Endothelial cell of umbilical vein (primary cell): ENCODE results near the gene RPAP3. TPM values are rescaled to one million over a fixed set of nuclear protein-coding genes. Genes with fewer than 3 reads are reported as not detected.

Source experiments
- BruUV-seq: library from RNA; stranded (reverse); fragments of 400-500 nt; replicated peaks from 2 replicates; lab custom pipeline; 2021; lab: Mats Ljungman, UMichigan
- CTCF ChIA-PET: fragments of 300-600, 350-600 bp; sonication (Branson Sonifier 250); formaldehyde crosslinking; loops from one replicate; lab custom pipeline; 2021; ENCODE audit warnings: antibody characterized with exemption, inconsistent platforms; lab: Charles Lee
- POLR2A ChIA-PET: fragments of 300-600, 350-600 bp; sonication (Branson Sonifier 250); formaldehyde crosslinking; loops from one replicate; lab custom pipeline; 2021; ENCODE audit warnings: antibody characterized with exemption, inconsistent platforms; lab: Charles Lee
- DNase-seq: peaks from one replicate; pipeline ENCODE4 v3.0.0-alpha.2; 2011; ENCODE audit warnings: low read depth, low spot score
- FAIRE-seq: peaks from 2 replicates; lab custom pipeline; 2011; peaks lifted over from hg19 to GRCh38; lab: Jason Lieb, UNC
- H2AFZ ChIP-seq: 2 replicates; pipeline ENCODE4 v1.6.0; 2012; ENCODE audit warnings: low read depth, low read length, control low read depth, inconsistent platforms
- H3K27ac ChIP-seq: 2 replicates; pipeline ENCODE4 v1.5.1; 2011; ENCODE audit warnings: low read depth, mild to moderate bottlenecking, control low read depth, low read length, moderate library complexity; ENCODE audit not compliant: insufficient read depth
- H3K27me3 ChIP-seq, 2 experiments: 2 replicates each; pipeline versions ENCODE4 v1.6.0 to v1.6.1; 2011; ENCODE audit warnings: low read length in 2 of 2, mixed read lengths in 1 of 2; ENCODE audit not compliant: control insufficient read depth in 2 of 2, insufficient read depth in 2 of 2
- H3K36me3 ChIP-seq, 2 experiments: 2 replicates in 1 of 2; 3 replicates in 1 of 2; pipeline ENCODE4 v1.5.1; 2011; ENCODE audit warnings: low read length in 2 of 2, mild to moderate bottlenecking in 1 of 2, moderate library complexity in 1 of 2; ENCODE audit not compliant: control insufficient read depth in 2 of 2, insufficient read depth in 2 of 2; ENCODE audit errors: extremely low read depth in 1 of 2
- H3K4me1 ChIP-seq: 3 replicates; pipeline ENCODE4 v1.5.1; 2011; ENCODE audit warnings: mild to moderate bottlenecking, low read length; ENCODE audit not compliant: control insufficient read depth, insufficient read depth; ENCODE audit errors: extremely low read depth
- H3K4me2 ChIP-seq: 2 replicates; pipeline ENCODE4 v1.6.1; 2011; ENCODE audit warnings: low read length, control low read depth, mixed read lengths; ENCODE audit not compliant: insufficient read depth
- H3K4me3 ChIP-seq, 3 experiments: fragments of 200-600 bp in 1 of 3; sonication (generic), shearing (Covaris generic) in 1 of 3; replicated peaks in 1 of 3; 2 replicates each; pipeline ENCODE4 v1.5.1; 2011 to 2016; ENCODE audit warnings: control low read depth in 3 of 3, low read length in 3 of 3, mild to moderate bottlenecking in 2 of 3, inconsistent platforms in 1 of 3, low read depth in 1 of 3, moderate library complexity in 1 of 3; ENCODE audit not compliant: insufficient read depth in 1 of 3
- H3K79me2 ChIP-seq: 2 replicates; pipeline ENCODE4 v1.6.0; 2012; ENCODE audit warnings: low read length, inconsistent platforms; ENCODE audit not compliant: control insufficient read depth, insufficient read depth
- H3K9ac ChIP-seq: replicated peaks from 2 replicates; pipeline ENCODE3; 2011; ENCODE audit warnings: low read length, control low read depth; ENCODE audit not compliant: insufficient read depth; ENCODE audit errors: extremely low read depth
- H3K9me1 ChIP-seq: replicated peaks from 3 replicates; pipeline ENCODE4 v1.6.0; 2011; ENCODE audit warnings: mild to moderate bottlenecking, low read length; ENCODE audit not compliant: control insufficient read depth, insufficient read depth; ENCODE audit errors: extremely low read depth
- H3K9me3 ChIP-seq: replicated peaks from 2 replicates; pipeline ENCODE4 v1.5.1; 2012; ENCODE audit warnings: low read length, inconsistent platforms; ENCODE audit not compliant: control insufficient read depth, insufficient read depth
- H4K20me1 ChIP-seq: replicated peaks from 2 replicates; pipeline ENCODE3; 2011; ENCODE audit warnings: mild to moderate bottlenecking, low read length; ENCODE audit not compliant: control insufficient read depth, insufficient read depth; ENCODE audit errors: extremely low read depth
- EZH2 ChIP-seq: IDR thresholded peaks from 2 replicates; pipeline ENCODE4 v1.6.1; 2012; ENCODE audit warnings: borderline replicate concordance, low read depth, mild to moderate bottlenecking, moderate library complexity, low read length, inconsistent platforms; ENCODE audit not compliant: severe bottlenecking
- FOS ChIP-seq: IDR thresholded peaks from 2 replicates; pipeline ENCODE4 v1.6.1; 2011; ENCODE audit warnings: mild to moderate bottlenecking, low read length, moderate library complexity, borderline replicate concordance; ENCODE audit not compliant: insufficient read depth
- GATA2 ChIP-seq: IDR thresholded peaks from 2 replicates; pipeline ENCODE4 v1.7.0; 2011; ENCODE audit warnings: low read depth, mild to moderate bottlenecking, moderate library complexity, mixed read lengths, low read length; ENCODE audit not compliant: insufficient read length, insufficient read depth
- JUN ChIP-seq: IDR thresholded peaks from 2 replicates; pipeline ENCODE4 v1.6.1; 2011; ENCODE audit warnings: borderline replicate concordance, low read depth; ENCODE audit not compliant: insufficient read length, insufficient read depth
- MYC ChIP-seq: IDR thresholded peaks from one replicate; pipeline ENCODE4 v1.6.1; 2011; ENCODE audit warnings: mild to moderate bottlenecking, low read depth, low read length
- POLR2A ChIP-seq: IDR thresholded peaks from 2 replicates; pipeline ENCODE4 v1.6.1; 2012; ENCODE audit warnings: low read depth, mild to moderate bottlenecking, control low read depth, low read length
- POLR2AphosphoS5 ChIP-seq: IDR thresholded peaks from 2 replicates; pipeline ENCODE4 v1.6.1; 2012; ENCODE audit warnings: low read depth, mild to moderate bottlenecking, control low read depth, low read length, moderate library complexity; ENCODE audit not compliant: insufficient read depth
- dilution Hi-C: fragments of 300-500 bp; cut with MboI; formaldehyde crosslinking; loops from one replicate; pipeline ENCODE4 v1.15.0; 2019; ENCODE audit warnings: low sequenced_read_pairs; ENCODE audit not compliant: extremely low pct_ligation_motif_present
- intact Hi-C: fragments of 100-400 bp; cut with micrococcal nuclease; formaldehyde crosslinking; loops from one replicate; pipeline ENCODE4 v1.10.0; 2022
- polyA plus RNA-seq, 4 experiments: library from polyadenylated mRNA; depleted of rRNA in 3 of 4; stranded (reverse) in 3 of 4; unstranded in 1 of 4; fragments of >200 nt; gene quantifications; 2 replicates each; pipeline versions ENCODE4 v1.2.1 to v1.2.3, GENCODE V29; 2011 to 2012; ENCODE audit warnings: missing spikeins in 1 of 4
- total RNA-seq: library from RNA; stranded (reverse); gene quantifications from 2 replicates; pipeline ENCODE4 v1.2.3, GENCODE V29; 2021
- TF ChIP-seq, protein P1 (sequence below): IDR thresholded peaks from 2 replicates; pipeline ENCODE4 v1.6.1; 2011; ENCODE audit not compliant: insufficient read depth, insufficient read length
- TF ChIP-seq, protein P2 (sequence below), 2 donors: IDR thresholded peaks; 1 replicate in 1 of 2; 2 replicates in 1 of 2; pipeline ENCODE4 v1.5.1; 2011; ENCODE audit warnings: low read length in 2 of 2, mild to moderate bottlenecking in 2 of 2, moderate library complexity in 2 of 2, control low read depth in 1 of 2, inconsistent platforms in 1 of 2, low read depth in 1 of 2; ENCODE audit not compliant: insufficient read depth in 1 of 2; ENCODE audit errors: extremely low read depth in 1 of 2

The RPAP3 gene
- total and polyA plus RNA-seq, 2 donors (not counting 3 experiments of a cell fraction or from before 2014, with no cell fraction given) = 3.9 to 29.8 TPM

DNA sequence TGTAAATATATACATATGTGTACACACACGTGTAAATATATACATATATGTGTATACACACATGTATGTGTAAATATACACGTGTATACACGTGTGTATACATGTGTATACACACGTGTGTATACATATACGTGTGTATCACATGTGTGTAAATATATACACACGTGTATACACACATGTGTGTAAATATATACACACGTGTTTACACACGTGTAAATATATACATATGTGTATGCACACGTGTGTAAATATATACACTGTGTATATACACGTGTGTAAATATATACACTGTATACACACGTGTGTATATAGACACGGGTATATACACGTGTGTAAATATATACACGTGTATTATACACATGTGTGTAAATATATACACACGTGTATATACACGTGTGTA lies 71.7 kb downstream of the RPAP3 start:
- H3K9me1 ChIP-seq = no peaks in the 10 kb centered on the region
- no peak overlapping the region for H3K9ac ChIP-seq
- no peak overlapping the region for H3K27ac ChIP-seq
- CTCF ChIA-PET = no interaction called here
- no peak overlapping the region for H2AFZ ChIP-seq
- H3K4me3 ChIP-seq = no peak overlapping the region
- no peaks in the 10 kb centered on the region for H3K4me1 ChIP-seq
- H3K4me2 ChIP-seq = no peak overlapping the region
- intact Hi-C loops = no loop called here
- TF ChIP-seq POLR2AphosphoS5 (no peak), EZH2 (no peak), MYC (no peak), GATA2 (no peak), JUN (no peak), FOS (no peak), POLR2A (no peak)
- TF ChIP-seq, protein P1, sequence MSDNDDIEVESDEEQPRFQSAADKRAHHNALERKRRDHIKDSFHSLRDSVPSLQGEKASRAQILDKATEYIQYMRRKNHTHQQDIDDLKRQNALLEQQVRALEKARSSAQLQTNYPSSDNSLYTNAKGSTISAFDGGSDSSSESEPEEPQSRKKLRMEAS = no peak
- TF ChIP-seq, protein P2, sequence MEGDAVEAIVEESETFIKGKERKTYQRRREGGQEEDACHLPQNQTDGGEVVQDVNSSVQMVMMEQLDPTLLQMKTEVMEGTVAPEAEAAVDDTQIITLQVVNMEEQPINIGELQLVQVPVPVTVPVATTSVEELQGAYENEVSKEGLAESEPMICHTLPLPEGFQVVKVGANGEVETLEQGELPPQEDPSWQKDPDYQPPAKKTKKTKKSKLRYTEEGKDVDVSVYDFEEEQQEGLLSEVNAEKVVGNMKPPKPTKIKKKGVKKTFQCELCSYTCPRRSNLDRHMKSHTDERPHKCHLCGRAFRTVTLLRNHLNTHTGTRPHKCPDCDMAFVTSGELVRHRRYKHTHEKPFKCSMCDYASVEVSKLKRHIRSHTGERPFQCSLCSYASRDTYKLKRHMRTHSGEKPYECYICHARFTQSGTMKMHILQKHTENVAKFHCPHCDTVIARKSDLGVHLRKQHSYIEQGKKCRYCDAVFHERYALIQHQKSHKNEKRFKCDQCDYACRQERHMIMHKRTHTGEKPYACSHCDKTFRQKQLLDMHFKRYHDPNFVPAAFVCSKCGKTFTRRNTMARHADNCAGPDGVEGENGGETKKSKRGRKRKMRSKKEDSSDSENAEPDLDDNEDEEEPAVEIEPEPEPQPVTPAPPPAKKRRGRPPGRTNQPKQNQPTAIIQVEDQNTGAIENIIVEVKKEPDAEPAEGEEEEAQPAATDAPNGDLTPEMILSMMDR (IDR thresholded peaks at IDR 0.05; ENCODE audit: extremely low read depth in 1 of 2, insufficient read depth in 1 of 2, low read depth in 1 of 2, low read length in 2 of 2) = no peak
- no peaks in the 10 kb centered on the region for H3K36me3 ChIP-seq
- H3K79me2 ChIP-seq = no peaks in the 10 kb centered on the region
- no peak for FAIRE-seq
- POLR2A ChIA-PET = no interaction called here
- H3K9me3 ChIP-seq = no peaks in the 10 kb centered on the region
- BruUV-seq = no TSS peak
- H4K20me1 ChIP-seq = no peaks in the 10 kb centered on the region
- dilution Hi-C loops = no loop called here
- no peak for DNase-seq
- no peaks in the 10 kb centered on the region for H3K27me3 ChIP-seq
